Glutamatergic neuron (in vitro differentiated cells): ENCODE results near the gene POLL. TPM values are rescaled to one million over a fixed set of nuclear protein-coding genes. Genes with fewer than 3 reads are reported as not detected.

Experiments
- DNase-seq: peaks from one replicate; pipeline ENCODE4 v3.0.0; 2022
- H3K27ac Mint-ChIP-seq: one replicate; pipeline ENCODE4 v1.8.0; 2020; ENCODE audit warnings: mild to moderate bottlenecking, mixed read lengths, inconsistent platforms; ENCODE audit not compliant: unreplicated experiment
- H3K27me3 Mint-ChIP-seq: one replicate; pipeline ENCODE4 v1.8.0; 2020; ENCODE audit warnings: mild to moderate bottlenecking, moderate library complexity, mixed read lengths, inconsistent platforms; ENCODE audit not compliant: unreplicated experiment
- H3K36me3 Mint-ChIP-seq: one replicate; pipeline ENCODE4 v1.8.0; 2020; ENCODE audit warnings: mild to moderate bottlenecking, mixed read lengths, inconsistent platforms; ENCODE audit not compliant: unreplicated experiment
- H3K4me1 Mint-ChIP-seq: one replicate; pipeline ENCODE4 v1.8.0; 2020; ENCODE audit warnings: mild to moderate bottlenecking, low read depth, mixed read lengths, inconsistent platforms; ENCODE audit not compliant: unreplicated experiment
- H3K4me3 Mint-ChIP-seq: one replicate; pipeline ENCODE4 v1.8.0; 2020; ENCODE audit warnings: mild to moderate bottlenecking, mixed read lengths, inconsistent platforms; ENCODE audit not compliant: unreplicated experiment
- H3K9me3 Mint-ChIP-seq: one replicate; pipeline ENCODE4 v1.8.0; 2020; ENCODE audit warnings: mild to moderate bottlenecking, moderate library complexity, mixed read lengths, inconsistent platforms; ENCODE audit not compliant: unreplicated experiment
- CTCF ChIP-seq: fragments of 200-600 bp; sonication (generic); IDR thresholded peaks from one replicate; pipeline ENCODE4 v1.5.0; 2021; ENCODE audit not compliant: partially characterized antibody, unreplicated experiment
- total RNA-seq: library from RNA; stranded (reverse); fragmentation: NEBNext Ultra II Directional; extraction: Animal tissue kit (Norgen Biotek cat#: 25700); gene quantifications from one replicate; pipeline ENCODE4 v1.2.1, GENCODE V29; 2021; ENCODE audit not compliant: unreplicated experiment

POLL gene
- total RNA-seq, 1 donor from 2014 or later = 33.4 TPM

DNA sequence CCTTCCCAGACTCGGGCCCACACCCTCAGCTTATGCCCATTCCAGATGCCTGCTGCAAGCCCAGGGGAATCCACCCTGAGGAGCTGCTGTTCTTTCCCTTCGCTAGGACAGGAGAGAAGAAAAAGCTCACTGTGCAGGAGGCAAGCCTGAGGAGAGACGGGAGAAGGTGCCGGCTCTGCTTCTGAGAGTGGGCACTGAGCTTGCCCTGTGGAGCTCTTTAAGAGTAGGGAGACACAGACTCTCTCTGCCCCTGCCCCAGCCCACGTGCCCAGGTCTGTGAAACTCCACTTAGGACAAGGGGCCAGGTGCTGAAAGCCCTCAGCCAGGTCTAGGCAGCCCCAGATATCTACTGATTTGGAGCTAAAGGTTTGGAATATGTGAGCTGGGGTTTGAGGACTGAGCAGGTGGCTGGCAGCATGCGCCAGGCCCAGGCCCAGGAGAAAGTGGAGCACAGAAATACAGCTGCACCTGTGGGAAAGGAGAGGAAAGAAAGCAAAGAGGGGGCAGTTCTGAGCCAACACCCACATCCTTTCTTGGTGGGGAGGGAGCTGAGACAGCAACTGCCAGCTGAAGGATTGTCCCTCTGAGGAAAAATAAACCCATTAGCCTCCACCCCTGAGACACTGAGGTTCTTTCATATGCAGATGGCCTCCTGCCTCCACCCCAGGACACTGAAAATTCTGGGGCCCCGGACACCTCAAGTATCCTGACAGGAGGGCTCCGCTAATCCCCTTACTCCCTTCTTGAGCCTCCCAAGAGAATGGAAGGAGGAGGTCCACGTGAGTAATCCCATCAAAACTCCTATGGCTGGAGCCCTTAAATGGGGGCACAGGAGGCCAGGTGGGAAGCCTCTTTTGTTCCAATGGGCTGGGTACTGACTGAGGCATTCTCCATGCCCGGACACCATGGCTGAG is 7.3 kb downstream of the POLL start:
- peaks cover 5% of the 10 kb centered on the region for H3K4me1 Mint-ChIP-seq
- no peak for DNase-seq
- TF ChIP-seq CTCF = no peak
- no peaks in the 10 kb centered on the region for H3K36me3 Mint-ChIP-seq
- no peak overlapping the region for H3K27ac Mint-ChIP-seq
- H3K4me3 Mint-ChIP-seq = no peak overlapping the region
- H3K27me3 Mint-ChIP-seq = peaks cover 2% of the 10 kb centered on the region
- peaks cover 2% of the 10 kb centered on the region for H3K9me3 Mint-ChIP-seq

DNA sequence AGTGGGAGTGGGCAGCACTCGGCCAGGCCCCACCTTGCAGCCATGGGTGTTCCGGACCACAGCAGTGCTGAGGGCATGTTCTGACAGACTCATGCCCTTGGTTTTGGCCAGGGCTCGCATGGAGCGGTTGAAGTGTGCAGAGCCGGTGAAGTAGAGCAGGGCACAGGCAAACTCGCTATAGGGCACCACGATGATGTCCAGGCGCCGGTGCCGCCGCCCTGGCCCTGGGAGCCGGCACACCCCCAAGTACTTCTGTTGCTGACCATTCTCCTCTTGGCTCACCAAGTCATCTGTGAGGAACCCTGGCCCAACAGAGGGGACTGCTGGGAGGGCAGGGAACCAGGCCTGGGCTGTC is 8.6 kb downstream of the POLL start:
- no peak overlapping the region for H3K27ac Mint-ChIP-seq
- H3K36me3 Mint-ChIP-seq = no peaks in the 10 kb centered on the region
- DNase-seq = no peak
- no peak overlapping the region for H3K4me3 Mint-ChIP-seq
- no peak for TF ChIP-seq CTCF
- peaks cover 6% of the 10 kb centered on the region for H3K4me1 Mint-ChIP-seq
- no peaks in the 10 kb centered on the region for H3K27me3 Mint-ChIP-seq
- H3K9me3 Mint-ChIP-seq = peaks cover 2% of the 10 kb centered on the region

GRCh38 chr10:101578803-101579515 is 9.1 kb downstream of the POLL start:
- H3K4me3 Mint-ChIP-seq = no peak overlapping the region
- H3K4me1 Mint-ChIP-seq = peaks cover 7% of the 10 kb centered on the region
- H3K27me3 Mint-ChIP-seq = no peaks in the 10 kb centered on the region
- no peak for TF ChIP-seq CTCF
- no peak overlapping the region for H3K27ac Mint-ChIP-seq
- no peaks in the 10 kb centered on the region for H3K36me3 Mint-ChIP-seq
- no peak for DNase-seq
- peaks cover 2% of the 10 kb centered on the region for H3K9me3 Mint-ChIP-seq

- no peak for TF ChIP-seq CTCF
- Mint-ChIP-seq H3K9me3 (peaks cover 2% of the 10 kb centered on the region), H3K36me3 (no peaks in the 10 kb centered on the region), H3K4me3 (peak overlapping the region; percentile 6), H3K27me3 (no peaks in the 10 kb centered on the region), H3K27ac (no peak overlapping the region), H3K4me1 (peaks cover 7% of the 10 kb centered on the region)
- DNase-seq = no peak
Measured at GRCh38 chr10:101578192-101578591, 9.9 kb downstream of the POLL start.
